K562 (cell line): ENCODE data around the gene WFDC8. TPM values are rescaled to one million over a fixed set of nuclear protein-coding genes. Genes with fewer than 3 reads are reported as not detected.

Experiments used
- ATAC-seq: fragments of 200-7000 bp; cut with Tn5 transposase; 3 replicates; pipeline ENCODE4 v1.9.1; 2020; ENCODE audit warnings: moderate library complexity
- BruUV-seq: library from RNA; stranded (reverse); fragments of 400-500 nt; replicated peaks from 2 replicates; lab custom pipeline; 2021; lab: Mats Ljungman, UMichigan
- CTCF ChIA-PET: fragments of 300-600 bp; formaldehyde crosslinking; extraction: SDS; loops from one replicate; lab custom pipeline; 2021; ENCODE audit warnings: low intra/inter-chr PET ratio; lab: Yijun Ruan, JAX
- POLR2A ChIA-PET: fragments of 300-600, 350-650 bp; sonication (Branson Sonifier 250); formaldehyde crosslinking; extraction: SDS; loops from one replicate; lab custom pipeline; 2021; ENCODE audit warnings: antibody characterized with exemption, inconsistent platforms; lab: Yijun Ruan, JAX
- DNase-seq, 4 experiments: peaks; one replicate each; pipeline versions ENCODE4 v3.0.0 to v3.0.0-alpha.2; 2011 to 2018; ENCODE audit warnings: low spot score in 3 of 4, mixed read lengths in 3 of 4; ENCODE audit errors: extremely low read depth in 1 of 4
- FAIRE-seq: peaks from 2 replicates; lab custom pipeline; 2011; peaks lifted over from hg19 to GRCh38; lab: Jason Lieb, UNC
- H2AFZ ChIP-seq: 2 replicates; pipeline ENCODE4 v1.6.0; 2011; ENCODE audit warnings: low read depth, low read length, control low read depth, inconsistent platforms
- H3K27ac ChIP-seq: fragments of 200-600 bp; 3 replicates; pipeline ENCODE4 v1.8.0; 2011; ENCODE audit warnings: low read depth, mild to moderate bottlenecking, control low read depth, inconsistent platforms, low read length, moderate library complexity, mixed read lengths; ENCODE audit errors: extremely low read depth
- H3K27me3 ChIP-seq, 2 experiments: fragments of 300-600 bp in 1 of 2; 2 replicates in 1 of 2; 3 replicates in 1 of 2; pipeline versions ENCODE4 v1.6.0 to v1.8.0; 2011; ENCODE audit warnings: inconsistent platforms in 2 of 2, low read length in 2 of 2, mild to moderate bottlenecking in 1 of 2, mixed read lengths in 1 of 2, moderate library complexity in 1 of 2; ENCODE audit not compliant: control insufficient read depth in 2 of 2, insufficient read depth in 2 of 2
- H3K36me3 ChIP-seq: fragments of 300-600 bp; 3 replicates; pipeline ENCODE4 v1.8.0; 2011; ENCODE audit warnings: mild to moderate bottlenecking, low read length, inconsistent platforms; ENCODE audit not compliant: control insufficient read depth, insufficient read depth
- H3K4me1 ChIP-seq, 2 experiments: fragments of 200-600 bp in 1 of 2; replicated peaks in 1 of 2; 2 replicates in 1 of 2; 3 replicates in 1 of 2; pipeline versions ENCODE4 v1.5.1 to v1.8.0; 2011; ENCODE audit warnings: inconsistent platforms in 2 of 2, low read length in 2 of 2, mild to moderate bottlenecking in 1 of 2, mixed read lengths in 1 of 2, moderate library complexity in 1 of 2; ENCODE audit not compliant: control insufficient read depth in 2 of 2, insufficient read depth in 2 of 2
- H3K4me2 ChIP-seq: 2 replicates; pipeline ENCODE4 v1.6.1; 2011; ENCODE audit warnings: low read length, control low read depth, inconsistent platforms, mixed read lengths; ENCODE audit not compliant: insufficient read depth
- H3K4me3 ChIP-seq: fragments of 200-600 bp; sonication (generic), shearing (Covaris generic); 2 replicates; pipeline ENCODE4 v1.5.1; 2016; ENCODE audit warnings: control low read depth, inconsistent platforms
- H3K79me2 ChIP-seq: fragments of 200-600 bp; 3 replicates; pipeline ENCODE4 v1.8.0; 2011; ENCODE audit warnings: low read length, inconsistent platforms; ENCODE audit not compliant: control insufficient read depth, insufficient read depth
- H3K9ac ChIP-seq, 2 experiments: 2 replicates each; pipeline versions ENCODE4 v1.6.0 to v1.6.1; 2011; ENCODE audit warnings: low read depth in 2 of 2, low read length in 2 of 2, control low read depth in 1 of 2, inconsistent platforms in 1 of 2, mild to moderate bottlenecking in 1 of 2, mixed read lengths in 1 of 2; ENCODE audit not compliant: insufficient read depth in 1 of 2
- H3K9me1 ChIP-seq: one replicate; pipeline ENCODE4 v1.6.0; 2011; ENCODE audit warnings: inconsistent platforms, mild to moderate bottlenecking, low read length, moderate library complexity; ENCODE audit not compliant: control insufficient read depth, insufficient read depth
- H3K9me3 ChIP-seq: replicated peaks from 2 replicates; pipeline ENCODE4 v1.5.1; 2011; ENCODE audit warnings: low read depth, low read length, inconsistent platforms; ENCODE audit not compliant: control insufficient read depth, insufficient read depth
- H4K20me1 ChIP-seq: replicated peaks from 2 replicates; pipeline ENCODE4 v1.6.1; 2011; ENCODE audit warnings: low read length, inconsistent platforms, mixed read lengths; ENCODE audit not compliant: control insufficient read depth, insufficient read depth
- C11orf30 ChIP-seq: fragments of 450-650 bp; IDR thresholded peaks from 2 replicates; pipeline ENCODE4 v1.6.1; 2016; ENCODE audit warnings: low read depth, mild to moderate bottlenecking
- CREM ChIP-seq: IDR thresholded peaks from 2 replicates; pipeline ENCODE4 v1.6.1; 2014; ENCODE audit warnings: antibody characterized with exemption, low read depth
- GATA2 ChIP-seq: sonication (generic); formaldehyde crosslinking; IDR thresholded peaks from 2 replicates; pipeline ENCODE4 v1.4.0; 2020; ENCODE audit warnings: mild to moderate bottlenecking, missing genetic modification reagents
- GATAD2A ChIP-seq: fragments of 450-650 bp; IDR thresholded peaks from 2 replicates; pipeline ENCODE4 v1.6.1; 2017
- HDAC6 ChIP-seq: IDR thresholded peaks from 2 replicates; pipeline ENCODE4 v1.6.1; 2012; ENCODE audit warnings: low read depth, mild to moderate bottlenecking, control low read depth, inconsistent platforms, low read length, moderate library complexity
- MAFF ChIP-seq: IDR thresholded peaks from 2 replicates; pipeline ENCODE4 v1.6.1; 2012; ENCODE audit warnings: low read length, improper control_type of control experiment
- MAFG ChIP-seq: fragments of 450-650 bp; conservative IDR thresholded peaks from 2 replicates; pipeline ENCODE4 v1.6.1; 2016; ENCODE audit warnings: missing genetic modification characterization, missing compliant biosample characterization
- MAFK ChIP-seq: IDR thresholded peaks from 2 replicates; pipeline ENCODE4 v1.6.1; 2011; ENCODE audit warnings: low read length, improper control_type of control experiment
- RBBP5 ChIP-seq: fragments of 200-600 bp; sonication (generic); IDR thresholded peaks from 2 replicates; pipeline ENCODE4 v1.6.1; 2012; ENCODE audit warnings: borderline replicate concordance, mild to moderate bottlenecking, low read length, control low read depth, inconsistent platforms; ENCODE audit not compliant: insufficient read depth, poor library complexity, severe bottlenecking
- RBM39 ChIP-seq: fragments of 200-400 bp; formaldehyde crosslinking; optimal IDR thresholded peaks from 2 replicates; pipeline ENCODE3; 2018; ENCODE audit warnings: low read depth, low read length
- RNF2 ChIP-seq: sonication (generic); IDR thresholded peaks from 2 replicates; pipeline ENCODE4 v1.6.1; 2016
- TAF15 ChIP-seq: fragments of 200-400 bp; formaldehyde crosslinking; IDR thresholded peaks from 2 replicates; pipeline ENCODE4 v1.6.1; 2017; ENCODE audit warnings: mild to moderate bottlenecking, low read depth, low read length, moderate library complexity
- ZNF277 ChIP-seq: fragments of 250-450 bp; sonication (Bioruptor Pico); IDR thresholded peaks from 2 replicates; pipeline ENCODE4 v1.8.0; 2022; ENCODE audit warnings: inconsistent platforms, mild to moderate bottlenecking, moderate library complexity, borderline replicate concordance
- ZNF316 ChIP-seq: fragments of 450-650 bp; IDR thresholded peaks from 2 replicates; pipeline ENCODE4 v1.6.1; 2016
- ZNF766 ChIP-seq: fragments of 200-800 bp; sonication (Bioruptor generic); conservative IDR thresholded peaks from 2 replicates; pipeline ENCODE4 v1.6.1; 2016; ENCODE audit warnings: missing genetic modification characterization, missing compliant biosample characterization
- ZNF785 ChIP-seq: fragments of 250-450 bp; sonication (Bioruptor Pico); IDR thresholded peaks from 2 replicates; pipeline ENCODE4 v1.4.0; 2020; ENCODE audit warnings: mild to moderate bottlenecking
- in situ Hi-C: fragments of 300-500 bp; cut with MboI; formaldehyde crosslinking; loops from 4 replicates; pipeline ENCODE4 v1.15.0; 2018; ENCODE audit warnings: inconsistent platforms, mixed read lengths
- intact Hi-C: fragments of 100-400 bp; cut with micrococcal nuclease; formaldehyde crosslinking; loops from 2 replicates; pipeline ENCODE4 v1.14.2; 2022
- polyA plus RNA-seq, 8 experiments: library from polyadenylated mRNA; depleted of rRNA in 4 of 8; stranded (reverse) in 5 of 8; unstranded in 3 of 8; fragments of >200 nt; fragmentation: Nextera tagmentation in 2 of 8; fragmentation: Illumina TruSeq in 1 of 8; extraction: Ambion mirVana in 2 of 8; extraction: Trizol in 1 of 8; gene quantifications; 2 replicates each; pipeline versions ENCODE4 v1.2.1 to v1.2.3, GENCODE V29; 2011 to 2014; ENCODE audit warnings: inconsistent platforms in 1 of 8, missing spikeins in 1 of 8
- total RNA-seq, 7 experiments: library from RNA; depleted of rRNA in 6 of 7; stranded (reverse); fragments of >200 nt in 6 of 7; fragmentation: Illumina TruSeq in 2 of 7; extraction: Trizol in 2 of 7; gene quantifications; 2 replicates each; pipeline versions ENCODE4 v1.2.1 to v1.2.3, GENCODE V29; 2011 to 2021; ENCODE audit warnings: low replicate concordance in 1 of 7
- TF ChIP-seq, protein P1 (sequence below): fragments of 450-650 bp; IDR thresholded peaks from 2 replicates; pipeline ENCODE4 v1.6.1; 2016; ENCODE audit warnings: antibody characterized with exemption

The WFDC8 gene
- total and polyA plus RNA-seq, 9 of the 15 experiments (the other 6 are each of a cell fraction or from before 2014, with no cell fraction given) = not detected

DNA sequence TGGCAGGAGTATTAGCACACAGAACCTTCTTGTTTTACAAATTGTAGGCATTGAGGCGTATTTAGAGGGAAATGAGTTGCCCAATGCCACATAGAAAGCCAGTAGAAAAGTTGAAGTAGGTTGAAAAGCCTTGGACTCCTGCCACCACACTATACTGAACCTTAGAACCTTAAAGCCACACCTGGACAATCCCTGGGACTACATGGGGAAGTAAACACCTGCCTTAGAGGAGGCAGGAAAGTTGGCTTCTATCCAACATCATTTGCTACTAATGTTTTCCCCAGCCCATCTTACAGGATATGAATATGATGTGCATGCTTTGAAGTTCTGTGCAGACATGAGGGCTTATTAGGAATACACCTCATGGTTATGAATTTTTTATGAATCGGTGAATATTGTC lies 26.6 kb downstream of the WFDC8 start (continued):
- TF ChIP-seq, protein P1, sequence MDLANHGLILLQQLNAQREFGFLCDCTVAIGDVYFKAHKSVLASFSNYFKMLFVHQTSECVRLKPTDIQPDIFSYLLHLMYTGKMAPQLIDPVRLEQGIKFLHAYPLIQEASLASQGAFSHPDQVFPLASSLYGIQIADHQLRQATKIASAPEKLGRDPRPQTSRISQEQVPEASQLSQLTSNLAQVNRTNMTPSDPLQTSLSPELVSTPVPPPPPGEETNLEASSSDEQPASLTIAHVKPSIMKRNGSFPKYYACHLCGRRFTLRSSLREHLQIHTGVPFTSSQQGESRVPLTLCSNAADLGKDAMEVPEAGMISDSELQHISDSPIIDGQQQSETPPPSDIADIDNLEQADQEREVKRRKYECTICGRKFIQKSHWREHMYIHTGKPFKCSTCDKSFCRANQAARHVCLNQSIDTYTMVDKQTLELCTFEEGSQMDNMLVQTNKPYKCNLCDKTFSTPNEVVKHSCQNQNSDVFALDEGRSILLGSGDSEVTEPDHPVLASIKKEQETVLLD = no peak
- TF ChIP-seq CREM = no peak
- no peak for TF ChIP-seq GATA2
- no peak for TF ChIP-seq RBBP5
- TF ChIP-seq TAF15 = no peak
- TF ChIP-seq ZNF766 (CRISPR knock-in tag) = no peak
- TF ChIP-seq ZNF277 (CRISPR knock-in tag) = no peak

- Histone ChIP-seq H3K36me3 (no peaks in the 10 kb centered on the region), H3K27ac (no peak overlapping the region), H3K4me3 (no peak overlapping the region), H4K20me1 (no peaks in the 10 kb centered on the region), H3K4me1 (no peaks in the 10 kb centered on the region), H3K79me2 (no peaks in the 10 kb centered on the region), H3K9ac (no peak overlapping the region), H3K9me1 (no peaks in the 10 kb centered on the region), H2AFZ (no peak overlapping the region), H3K27me3 (peaks cover 0 to 7% of the 10 kb centered on the region in 2 experiments; a peak in 2 of 5 replicates), H3K9me3 (no peaks in the 10 kb centered on the region), H3K4me2 (no peak overlapping the region)
- no TSS peak for BruUV-seq
- FAIRE-seq (no peak), ATAC-seq (no peak), DNase-seq (no peak)
- POLR2A ChIA-PET = no interaction called here
- TF ChIP-seq HDAC6 (no peak), MAFF (peak; percentile 43; the same call in 1 of the 2 replicates), MAFG (tag) (peak; percentile 58), ZNF785 (CRISPR knock-in tag) (no peak), RBM39 (no peak), RNF2 (no peak), ZNF316 (peak; percentile 78), MAFK (peak; percentile 21; the same call in 1 of the 2 replicates), C11orf30 (peak; percentile 59; the same call in 1 of the 2 replicates), GATAD2A (no peak)
- in situ Hi-C loops = no loop called here
- intact Hi-C loops = no loop called here
- CTCF ChIA-PET = no interaction called here
Measured at GRCh38 chr20:45550765-45551164, 28.3 kb downstream of the WFDC8 start.
